NCI-H524 (cell line): ENCODE data around the gene LAGE3.

Experiments
- DNase-seq, 2 experiments: peaks; one replicate each; lab custom pipeline; 2025; lab: John Stamatoyannopoulos, UW

Gene LAGE3

DNA sequence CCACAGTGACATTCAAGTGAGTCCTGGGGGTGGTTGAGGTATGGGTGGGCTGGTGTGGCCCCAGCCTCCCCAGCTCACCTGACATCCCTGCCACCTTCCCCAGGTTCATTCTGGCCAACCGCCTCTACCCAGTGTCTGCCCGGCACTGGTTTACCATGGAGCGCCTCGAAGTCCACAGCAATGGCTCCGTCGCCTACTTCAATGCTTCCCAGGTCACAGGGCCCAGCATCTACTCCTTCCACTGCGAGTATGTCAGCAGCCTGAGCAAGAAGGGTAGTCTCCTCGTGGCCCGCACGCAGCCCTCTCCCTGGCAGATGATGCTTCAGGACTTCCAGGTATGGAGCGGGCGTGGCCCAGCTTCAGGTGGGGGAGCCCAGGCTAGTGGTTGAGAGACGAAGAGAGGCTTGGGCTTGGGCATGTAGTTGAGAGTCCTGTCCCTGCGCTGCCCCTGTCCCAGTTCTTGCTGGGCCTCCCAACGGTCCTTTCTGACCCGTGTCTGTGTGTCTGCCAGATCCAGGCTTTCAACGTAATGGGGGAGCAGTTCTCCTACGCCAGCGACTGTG, 43.8 kb downstream of the LAGE3 start:
- no peak for DNase-seq

GRCh38 chrX:154434394-154435168, 44.5 kb downstream of the LAGE3 start:
- no peak for DNase-seq

- no peak for DNase-seq
These were observed 45.5 kb downstream of the LAGE3 start for GRCh38 chrX:154433605-154434004.

DNA sequence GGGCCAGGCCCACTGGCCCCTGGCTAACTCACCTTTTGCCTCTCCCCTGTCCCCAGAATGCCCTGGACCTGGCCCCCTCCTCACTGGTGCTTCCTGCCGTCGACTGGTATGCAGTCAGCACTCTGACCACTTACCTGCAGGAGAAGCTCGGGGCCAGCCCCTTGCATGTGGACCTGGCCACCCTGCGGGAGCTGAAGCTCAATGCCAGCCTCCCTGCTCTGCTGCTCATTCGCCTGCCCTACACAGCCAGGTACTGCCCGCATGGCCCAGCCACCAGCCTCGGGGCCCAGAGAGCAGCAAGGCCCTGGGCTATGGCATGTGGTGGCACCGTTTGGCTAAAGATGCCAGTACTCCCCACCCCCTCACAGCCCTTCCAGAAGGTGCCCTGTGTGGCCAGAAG, 46.9 kb downstream of the LAGE3 start:
- no peak for DNase-seq

GRCh38 chrX:154431341-154431740, 47.7 kb downstream of the LAGE3 start:
- DNase-seq: no peak

DNA sequence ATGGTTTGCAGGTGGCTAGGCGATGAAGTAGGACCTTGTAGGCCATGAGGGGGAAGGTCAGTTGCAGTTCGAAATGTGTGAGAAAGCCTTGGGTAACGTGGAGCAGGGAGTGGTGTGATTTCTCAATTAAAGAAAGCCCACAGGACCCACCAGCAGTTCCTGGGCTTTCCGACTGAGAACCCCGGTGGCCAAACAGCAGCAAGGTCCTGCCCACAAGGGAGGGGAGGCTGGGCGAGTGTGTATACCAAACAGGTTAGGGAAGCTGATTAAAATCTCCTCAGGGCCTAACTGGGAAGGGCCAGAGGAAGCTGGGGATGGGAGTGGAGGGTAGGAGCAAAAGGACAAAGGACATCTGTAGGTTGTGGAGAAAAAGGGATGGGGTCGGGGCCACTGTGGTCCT, 48.2 kb downstream of the LAGE3 start:
- no peak for DNase-seq

DNA sequence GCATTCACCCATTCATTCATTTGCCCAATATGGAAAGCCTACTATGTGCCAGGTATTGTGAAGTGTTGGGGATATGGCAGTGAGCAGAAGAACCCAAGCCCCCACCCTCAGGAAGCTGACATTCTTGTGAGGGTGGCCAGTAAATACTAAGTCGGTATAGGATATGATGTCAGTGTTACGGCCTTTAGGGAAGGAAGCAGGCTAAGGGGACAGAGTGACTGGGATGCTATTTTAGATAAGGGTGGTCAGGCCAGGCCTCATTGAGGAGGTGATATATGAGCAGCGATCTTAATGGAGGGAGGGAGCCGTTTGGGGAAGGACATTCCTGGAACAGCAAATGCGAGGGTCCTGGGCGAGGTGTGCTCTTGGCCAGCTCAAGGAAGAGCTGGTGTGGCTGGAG, 48.6 kb downstream of the LAGE3 start:
- no peak for DNase-seq

- DNase-seq: no peak
These were observed 49.4 kb downstream of the LAGE3 start for GRCh38 chrX:154429711-154430110.

- peak; percentile 92 to 97 for DNase-seq
These were observed 50.6 kb downstream of the LAGE3 start, which contains the start of gene ATP6AP1 for GRCh38 chrX:154428176-154429171. Gene ATP6AP1, plus strand, starts transcription at chrX:154428677. Its CDS starts 16 bp downstream, at chrX:154428693.
